ENCODE data around the gene RHBDL3. TPM values are rescaled to one million over a fixed set of nuclear protein-coding genes. Genes with fewer than 3 reads are reported as not detected.

Gene RHBDL3
- total and polyA plus RNA-seq, 4 donors: 0.02 to 0.17 (median 0.05) TPM; not detected in 1

DNA sequence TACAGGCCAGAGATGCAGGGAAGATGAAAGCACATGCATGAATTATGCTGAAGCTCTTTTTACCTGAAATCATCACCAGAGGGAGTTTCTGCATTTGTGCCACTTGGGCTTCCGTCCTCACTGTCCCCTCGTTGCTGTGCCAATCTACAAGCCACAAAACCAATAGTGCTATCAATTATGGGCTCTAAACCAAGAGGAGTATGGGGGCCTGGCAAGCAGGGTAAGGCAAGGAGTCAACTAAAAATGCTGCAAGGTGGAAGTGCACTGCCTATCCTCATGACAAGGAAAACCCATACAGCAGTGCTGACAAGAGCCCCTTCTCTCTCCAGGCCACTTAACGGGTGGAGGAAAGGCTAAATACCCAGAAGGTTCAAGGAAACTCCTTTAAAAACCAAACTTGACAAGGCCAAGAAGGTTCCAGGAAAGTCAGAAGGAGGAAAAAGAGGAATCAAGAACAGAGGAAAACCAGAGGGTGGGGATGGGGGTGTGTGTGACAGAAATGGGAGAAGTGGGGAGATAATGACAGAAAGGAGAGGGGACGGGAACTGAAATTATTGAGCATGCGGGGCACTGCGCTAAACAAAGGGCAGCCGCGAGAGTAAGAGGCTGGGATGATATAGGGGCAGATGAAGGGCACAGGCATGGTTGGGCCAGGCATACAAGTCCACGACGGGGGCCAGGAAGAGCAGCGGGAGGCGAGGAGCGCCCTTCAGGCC is 75.7 kb downstream of the RHBDL3 start:
- DNase-seq (ENCODE audit: low spot score): no peak

More for the DNA sequence above, 75.7 kb downstream of the RHBDL3 start:
- H3K9me3 ChIP-seq (ENCODE audit: control insufficient read depth in 4 of 4, low read length in 3 of 4): no peaks in the 10 kb centered on the region
- H3K36me3 ChIP-seq (ENCODE audit: control insufficient read depth in 4 of 4, insufficient read depth in 3 of 4, low read depth in 1 of 4, low read length in 3 of 4): peaks cover 5 to 14% (median 8%) of the 10 kb centered on the region in 4 donors
- TF ChIP-seq HNF4A (conservative IDR thresholded peaks at IDR 0.05) (peak in 1 of 2 donors; percentile 9), RXRA (IDR thresholded peaks at IDR 0.05) (peak in 1 of 2 donors; percentile 11), YY1 (IDR thresholded peaks at IDR 0.05) (no peak), FOXA2 (IDR thresholded peaks at IDR 0.05) (no peak), FOXA1 (IDR thresholded peaks at IDR 0.05) (no peak), EGR1 (IDR thresholded peaks at IDR 0.05; ENCODE audit: low read depth in 2 of 2) (no peak), TAF1 (conservative IDR thresholded peaks at IDR 0.05) (no peak), RAD21 (IDR thresholded peaks at IDR 0.05) (peak; percentile 11 to 43), HNF4G (IDR thresholded peaks at IDR 0.05) (no peak), NR2F2 (IDR thresholded peaks at IDR 0.05) (no peak)
- TF ChIP-seq, protein P1, sequence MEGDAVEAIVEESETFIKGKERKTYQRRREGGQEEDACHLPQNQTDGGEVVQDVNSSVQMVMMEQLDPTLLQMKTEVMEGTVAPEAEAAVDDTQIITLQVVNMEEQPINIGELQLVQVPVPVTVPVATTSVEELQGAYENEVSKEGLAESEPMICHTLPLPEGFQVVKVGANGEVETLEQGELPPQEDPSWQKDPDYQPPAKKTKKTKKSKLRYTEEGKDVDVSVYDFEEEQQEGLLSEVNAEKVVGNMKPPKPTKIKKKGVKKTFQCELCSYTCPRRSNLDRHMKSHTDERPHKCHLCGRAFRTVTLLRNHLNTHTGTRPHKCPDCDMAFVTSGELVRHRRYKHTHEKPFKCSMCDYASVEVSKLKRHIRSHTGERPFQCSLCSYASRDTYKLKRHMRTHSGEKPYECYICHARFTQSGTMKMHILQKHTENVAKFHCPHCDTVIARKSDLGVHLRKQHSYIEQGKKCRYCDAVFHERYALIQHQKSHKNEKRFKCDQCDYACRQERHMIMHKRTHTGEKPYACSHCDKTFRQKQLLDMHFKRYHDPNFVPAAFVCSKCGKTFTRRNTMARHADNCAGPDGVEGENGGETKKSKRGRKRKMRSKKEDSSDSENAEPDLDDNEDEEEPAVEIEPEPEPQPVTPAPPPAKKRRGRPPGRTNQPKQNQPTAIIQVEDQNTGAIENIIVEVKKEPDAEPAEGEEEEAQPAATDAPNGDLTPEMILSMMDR (IDR thresholded peaks at IDR 0.05; ENCODE audit: low read depth, low read length, missing input control): peak; percentile 15
- TF ChIP-seq, protein P2, sequence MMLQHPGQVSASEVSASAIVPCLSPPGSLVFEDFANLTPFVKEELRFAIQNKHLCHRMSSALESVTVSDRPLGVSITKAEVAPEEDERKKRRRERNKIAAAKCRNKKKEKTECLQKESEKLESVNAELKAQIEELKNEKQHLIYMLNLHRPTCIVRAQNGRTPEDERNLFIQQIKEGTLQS (IDR thresholded peaks at IDR 0.05): no peak
- TF ChIP-seq, protein P3, sequence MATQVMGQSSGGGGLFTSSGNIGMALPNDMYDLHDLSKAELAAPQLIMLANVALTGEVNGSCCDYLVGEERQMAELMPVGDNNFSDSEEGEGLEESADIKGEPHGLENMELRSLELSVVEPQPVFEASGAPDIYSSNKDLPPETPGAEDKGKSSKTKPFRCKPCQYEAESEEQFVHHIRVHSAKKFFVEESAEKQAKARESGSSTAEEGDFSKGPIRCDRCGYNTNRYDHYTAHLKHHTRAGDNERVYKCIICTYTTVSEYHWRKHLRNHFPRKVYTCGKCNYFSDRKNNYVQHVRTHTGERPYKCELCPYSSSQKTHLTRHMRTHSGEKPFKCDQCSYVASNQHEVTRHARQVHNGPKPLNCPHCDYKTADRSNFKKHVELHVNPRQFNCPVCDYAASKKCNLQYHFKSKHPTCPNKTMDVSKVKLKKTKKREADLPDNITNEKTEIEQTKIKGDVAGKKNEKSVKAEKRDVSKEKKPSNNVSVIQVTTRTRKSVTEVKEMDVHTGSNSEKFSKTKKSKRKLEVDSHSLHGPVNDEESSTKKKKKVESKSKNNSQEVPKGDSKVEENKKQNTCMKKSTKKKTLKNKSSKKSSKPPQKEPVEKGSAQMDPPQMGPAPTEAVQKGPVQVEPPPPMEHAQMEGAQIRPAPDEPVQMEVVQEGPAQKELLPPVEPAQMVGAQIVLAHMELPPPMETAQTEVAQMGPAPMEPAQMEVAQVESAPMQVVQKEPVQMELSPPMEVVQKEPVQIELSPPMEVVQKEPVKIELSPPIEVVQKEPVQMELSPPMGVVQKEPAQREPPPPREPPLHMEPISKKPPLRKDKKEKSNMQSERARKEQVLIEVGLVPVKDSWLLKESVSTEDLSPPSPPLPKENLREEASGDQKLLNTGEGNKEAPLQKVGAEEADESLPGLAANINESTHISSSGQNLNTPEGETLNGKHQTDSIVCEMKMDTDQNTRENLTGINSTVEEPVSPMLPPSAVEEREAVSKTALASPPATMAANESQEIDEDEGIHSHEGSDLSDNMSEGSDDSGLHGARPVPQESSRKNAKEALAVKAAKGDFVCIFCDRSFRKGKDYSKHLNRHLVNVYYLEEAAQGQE (IDR thresholded peaks at IDR 0.05): no peak
- TF ChIP-seq, protein P4, sequence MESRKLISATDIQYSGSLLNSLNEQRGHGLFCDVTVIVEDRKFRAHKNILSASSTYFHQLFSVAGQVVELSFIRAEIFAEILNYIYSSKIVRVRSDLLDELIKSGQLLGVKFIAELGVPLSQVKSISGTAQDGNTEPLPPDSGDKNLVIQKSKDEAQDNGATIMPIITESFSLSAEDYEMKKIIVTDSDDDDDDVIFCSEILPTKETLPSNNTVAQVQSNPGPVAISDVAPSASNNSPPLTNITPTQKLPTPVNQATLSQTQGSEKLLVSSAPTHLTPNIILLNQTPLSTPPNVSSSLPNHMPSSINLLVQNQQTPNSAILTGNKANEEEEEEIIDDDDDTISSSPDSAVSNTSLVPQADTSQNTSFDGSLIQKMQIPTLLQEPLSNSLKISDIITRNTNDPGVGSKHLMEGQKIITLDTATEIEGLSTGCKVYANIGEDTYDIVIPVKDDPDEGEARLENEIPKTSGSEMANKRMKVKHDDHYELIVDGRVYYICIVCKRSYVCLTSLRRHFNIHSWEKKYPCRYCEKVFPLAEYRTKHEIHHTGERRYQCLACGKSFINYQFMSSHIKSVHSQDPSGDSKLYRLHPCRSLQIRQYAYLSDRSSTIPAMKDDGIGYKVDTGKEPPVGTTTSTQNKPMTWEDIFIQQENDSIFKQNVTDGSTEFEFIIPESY (IDR thresholded peaks at IDR 0.05): no peak
- peak overlapping the region; percentile 22 to 36 for H3K9ac ChIP-seq (ENCODE audit: low read depth in 1 of 2, low read length in 2 of 2)
- peaks cover 3 to 14% (median 6%) of the 10 kb centered on the region in 4 donors for H3K4me1 ChIP-seq (ENCODE audit: control insufficient read depth in 4 of 4, insufficient read depth in 4 of 4, low read length in 3 of 4)
- H3K27ac ChIP-seq (ENCODE audit: low read depth in 1 of 2, low read length in 2 of 2): peak overlapping the region; percentile 58 to 67
- no peaks in the 10 kb centered on the region for H3K27me3 ChIP-seq (ENCODE audit: control insufficient read depth in 4 of 4, insufficient read depth in 4 of 4, low read length in 3 of 4)
- under 1% methylated on average over 13 of the region's 13 CpGs for WGBS
- peak overlapping the region; percentile 56 to 79 (median 66) for H3K4me3 ChIP-seq (ENCODE audit: low read depth in 1 of 3, low read length in 3 of 3)
